GM13976 (cell line): Measurements from ENCODE around the gene ROR2.

Experiments
- DNase-seq: peaks from one replicate; pipeline ENCODE4 v3.0.0; 2012; ENCODE audit warnings: low spot score
- in situ Hi-C: fragments of 300-500 bp; cut with MboI; formaldehyde crosslinking; loops from one replicate; pipeline ENCODE4 v1.12.0; 2022; ENCODE audit warnings: low sequenced_read_pairs, mixed read lengths, inconsistent platforms; ENCODE audit not compliant: unreplicated experiment
- TF ChIP-seq, protein P1 (sequence below): IDR thresholded peaks from 2 replicates; pipeline ENCODE4 v1.5.1; 2012; ENCODE audit warnings: borderline replicate concordance, mild to moderate bottlenecking; ENCODE audit not compliant: insufficient read depth; ENCODE audit errors: extremely low read depth, missing control alignments, control extremely low read depth

ROR2 gene

DNA sequence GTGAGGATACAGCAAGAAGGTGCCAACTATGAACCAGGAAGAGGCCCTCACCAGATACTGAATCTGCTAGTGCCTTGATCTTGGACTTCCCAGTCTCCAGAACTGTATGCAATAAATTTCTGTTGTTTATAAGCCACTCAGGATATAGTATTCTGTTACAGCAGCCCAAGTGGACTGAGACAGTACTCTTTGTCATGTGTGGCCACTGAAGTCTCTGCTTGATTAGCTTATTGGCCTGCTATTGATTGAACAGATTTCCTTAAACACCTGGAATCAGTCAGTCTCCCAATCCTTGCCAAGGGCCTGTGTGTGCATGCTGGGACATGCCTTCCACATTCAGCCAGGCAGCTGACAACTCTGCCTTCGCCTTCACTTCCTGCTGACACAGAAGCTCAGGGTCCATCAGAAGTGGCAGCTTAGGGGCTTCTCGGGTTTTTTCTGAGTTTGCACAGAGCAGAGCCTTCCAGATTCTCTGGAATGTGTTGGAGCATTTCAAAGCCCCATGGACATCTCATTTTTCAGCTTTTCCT is 13.7 kb upstream of the ROR2 start:
- DNase-seq, result no peak
- TF ChIP-seq, protein P1, sequence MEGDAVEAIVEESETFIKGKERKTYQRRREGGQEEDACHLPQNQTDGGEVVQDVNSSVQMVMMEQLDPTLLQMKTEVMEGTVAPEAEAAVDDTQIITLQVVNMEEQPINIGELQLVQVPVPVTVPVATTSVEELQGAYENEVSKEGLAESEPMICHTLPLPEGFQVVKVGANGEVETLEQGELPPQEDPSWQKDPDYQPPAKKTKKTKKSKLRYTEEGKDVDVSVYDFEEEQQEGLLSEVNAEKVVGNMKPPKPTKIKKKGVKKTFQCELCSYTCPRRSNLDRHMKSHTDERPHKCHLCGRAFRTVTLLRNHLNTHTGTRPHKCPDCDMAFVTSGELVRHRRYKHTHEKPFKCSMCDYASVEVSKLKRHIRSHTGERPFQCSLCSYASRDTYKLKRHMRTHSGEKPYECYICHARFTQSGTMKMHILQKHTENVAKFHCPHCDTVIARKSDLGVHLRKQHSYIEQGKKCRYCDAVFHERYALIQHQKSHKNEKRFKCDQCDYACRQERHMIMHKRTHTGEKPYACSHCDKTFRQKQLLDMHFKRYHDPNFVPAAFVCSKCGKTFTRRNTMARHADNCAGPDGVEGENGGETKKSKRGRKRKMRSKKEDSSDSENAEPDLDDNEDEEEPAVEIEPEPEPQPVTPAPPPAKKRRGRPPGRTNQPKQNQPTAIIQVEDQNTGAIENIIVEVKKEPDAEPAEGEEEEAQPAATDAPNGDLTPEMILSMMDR, result no peak
- in situ Hi-C loops, result no loop called here

DNA sequence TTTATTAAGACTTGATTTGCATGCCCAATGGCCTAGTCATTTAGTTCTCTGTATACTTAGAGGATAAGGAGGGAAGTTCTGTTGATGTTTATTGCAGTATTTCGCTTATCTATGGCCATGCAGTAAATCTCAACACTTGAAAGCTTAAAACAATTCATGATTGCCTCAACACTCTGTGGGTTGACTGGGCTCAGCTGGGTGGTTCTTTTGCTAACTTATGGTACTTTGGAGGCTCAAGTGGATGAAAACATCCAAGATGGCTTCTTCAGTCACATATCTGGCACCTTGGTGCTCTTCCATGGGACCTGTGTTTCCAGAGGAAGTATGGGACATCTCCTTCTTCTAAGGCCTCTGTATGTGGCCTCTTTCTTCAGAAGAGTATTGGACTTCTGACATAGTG is 10.3 kb upstream of the ROR2 start:
- in situ Hi-C loops, result no loop called here
- TF ChIP-seq, protein P1, result no peak
- no peak for DNase-seq

DNA sequence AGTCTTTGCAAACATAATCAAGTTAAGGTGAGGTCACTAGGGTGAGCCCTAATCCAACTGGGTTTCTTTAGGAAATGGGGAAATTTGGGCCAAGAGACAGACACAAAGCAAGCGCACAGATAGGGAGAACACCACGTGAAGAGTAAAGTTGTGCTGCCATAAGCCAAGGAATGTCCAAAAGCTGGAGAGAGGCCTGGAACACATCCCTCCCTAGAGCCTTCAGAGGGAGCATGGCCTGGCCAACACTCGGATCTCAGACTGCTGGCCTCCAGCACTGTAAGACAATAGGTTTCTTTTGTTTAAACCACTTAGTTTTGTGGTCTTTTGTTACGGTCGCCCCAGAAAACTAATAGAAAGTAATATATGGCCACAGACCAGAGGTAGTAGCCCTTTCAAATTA is 8.1 kb upstream of the ROR2 start:
- no peak for DNase-seq
- TF ChIP-seq, protein P1, result no peak
- in situ Hi-C loops, result no loop called here

DNA sequence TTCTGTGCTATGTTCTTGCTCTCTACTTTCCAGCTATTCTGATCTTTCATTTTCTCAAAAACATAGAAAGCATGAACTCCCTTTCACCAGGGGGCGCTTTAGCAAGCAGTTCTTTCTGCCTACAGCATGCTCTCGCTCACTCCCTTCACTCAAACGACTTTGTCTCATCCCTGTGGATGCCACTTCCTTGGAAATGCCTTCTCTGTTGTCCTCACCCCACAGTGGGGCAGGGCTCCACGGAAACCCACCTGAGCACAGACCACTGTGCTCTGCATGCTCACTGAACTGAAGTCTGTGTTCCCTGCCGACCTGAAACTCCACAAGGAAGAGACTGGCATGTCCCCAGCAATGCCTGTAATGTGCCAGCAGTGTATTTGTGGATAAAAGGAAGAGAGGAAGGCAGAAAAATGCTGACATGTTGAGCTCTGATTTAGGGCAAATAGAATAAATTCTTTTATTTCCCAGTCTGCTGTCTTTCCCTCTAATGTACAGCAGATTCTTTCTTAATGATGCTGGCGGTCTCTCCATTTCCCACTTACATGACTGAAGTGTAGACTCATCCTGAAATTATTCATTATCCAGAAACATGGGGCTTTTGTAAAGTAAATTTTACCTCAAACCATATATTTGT is 4.9 kb upstream of the ROR2 start:
- TF ChIP-seq, protein P1, result peak; percentile 58
- in situ Hi-C loops, result no loop called here
- peak; percentile 53 for DNase-seq

DNA sequence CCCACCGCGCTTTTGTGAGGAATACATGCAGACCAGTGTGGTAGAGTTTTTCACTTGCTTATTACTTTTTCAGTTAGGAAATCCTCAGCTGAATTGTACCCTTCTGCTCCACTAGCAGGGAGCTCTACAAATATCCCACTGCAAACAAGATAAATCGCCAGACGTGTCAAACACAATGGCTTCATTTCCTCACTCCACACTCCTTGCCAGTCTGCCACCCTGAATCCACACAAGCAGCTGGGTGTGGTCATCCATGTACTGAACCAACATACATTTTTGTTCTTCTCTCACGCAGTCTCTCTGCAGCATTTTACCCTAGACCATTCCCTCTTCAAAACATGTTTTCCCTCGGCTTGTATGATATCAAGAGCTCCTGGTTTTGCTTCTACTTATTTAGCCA is 3.7 kb upstream of the ROR2 start:
- in situ Hi-C loops, result no loop called here
- DNase-seq, result no peak
- TF ChIP-seq, protein P1, result no peak

DNA sequence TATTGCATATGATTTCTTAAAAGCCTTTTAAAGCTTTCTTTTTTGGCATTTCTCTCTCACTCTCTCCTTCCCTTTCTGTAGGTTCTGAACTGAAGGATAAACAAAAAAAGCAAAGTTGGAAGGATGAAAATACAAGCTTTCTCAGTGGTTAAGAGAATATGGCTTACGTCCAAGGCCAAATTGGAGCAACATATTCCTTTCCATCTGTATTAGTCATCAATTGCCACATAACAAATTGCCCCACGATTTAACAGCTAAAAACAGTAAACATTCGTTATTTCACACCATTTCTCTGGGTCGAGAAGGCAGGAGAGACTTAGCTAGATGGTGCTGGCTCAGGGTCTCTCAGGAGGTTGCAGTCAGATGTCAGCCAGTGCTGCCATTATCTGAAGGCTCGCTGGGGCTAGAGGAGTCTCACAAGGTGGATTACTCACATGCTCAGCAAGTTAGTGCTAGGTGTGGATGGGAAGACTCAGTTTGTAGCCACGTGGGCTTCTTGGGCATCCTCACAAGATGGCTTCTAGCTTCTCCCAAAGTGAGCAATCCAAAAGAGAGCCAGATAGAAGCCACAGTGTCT is 2.0 kb upstream of the ROR2 start:
- DNase-seq, result no peak
- TF ChIP-seq, protein P1, result no peak
- in situ Hi-C loops, result no loop called here
